Gastrocnemius medialis (tissue), 4 donors: ENCODE data around the gene PLPP2.

Experiments
- POLR2A ChIP-seq, 2 donors: fragments of 450-650 bp; IDR thresholded peaks; one replicate each; pipeline ENCODE4 v1.6.1; 2017; ENCODE audit warnings: antibody characterized with exemption in 2 of 2, mild to moderate bottlenecking in 2 of 2, moderate library complexity in 2 of 2
- TF ChIP-seq, protein P1 (sequence below), 5 experiments: fragments of 450-650 bp in 3 of 5; fragments of 200-600 bp in 2 of 5; sonication (generic) in 2 of 5; IDR thresholded peaks in 4 of 5; conservative IDR thresholded peaks in 1 of 5; 1 replicate in 4 of 5; 2 replicates in 1 of 5; pipeline ENCODE4 v1.5.1; 2016 to 2019; ENCODE audit warnings: antibody characterized with exemption in 5 of 5, mild to moderate bottlenecking in 3 of 5, moderate library complexity in 3 of 5

DNA sequence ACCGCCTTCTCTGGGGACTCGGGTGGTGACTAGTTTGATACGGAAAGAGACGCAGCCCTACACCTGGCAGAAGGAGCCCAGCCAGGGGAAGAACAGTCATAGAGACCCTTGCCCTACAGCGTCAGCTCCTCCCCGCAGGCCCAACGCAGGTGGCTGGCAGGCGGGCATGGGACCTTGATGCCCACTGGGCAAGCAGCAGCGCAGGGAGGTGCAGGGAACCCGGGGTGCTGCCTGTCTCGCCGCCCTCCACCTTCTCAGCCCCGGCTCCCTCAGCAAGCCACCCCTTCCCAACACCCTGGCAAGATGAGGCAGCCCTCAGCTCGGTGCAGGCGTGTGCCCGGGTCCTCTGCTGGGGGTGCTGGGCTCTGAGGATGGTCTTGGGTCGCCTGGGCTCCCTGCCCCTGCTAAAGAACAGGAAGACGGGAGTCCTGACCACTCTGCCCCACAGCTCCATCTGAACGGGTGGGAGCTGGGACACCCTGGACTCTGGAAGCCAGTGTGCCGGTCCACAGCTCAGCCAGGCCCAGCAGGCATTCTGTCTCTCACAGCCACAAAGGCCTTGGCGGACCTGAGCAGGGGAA lies 44.4 kb upstream of the PLPP2 start:
- TF ChIP-seq, protein P1, sequence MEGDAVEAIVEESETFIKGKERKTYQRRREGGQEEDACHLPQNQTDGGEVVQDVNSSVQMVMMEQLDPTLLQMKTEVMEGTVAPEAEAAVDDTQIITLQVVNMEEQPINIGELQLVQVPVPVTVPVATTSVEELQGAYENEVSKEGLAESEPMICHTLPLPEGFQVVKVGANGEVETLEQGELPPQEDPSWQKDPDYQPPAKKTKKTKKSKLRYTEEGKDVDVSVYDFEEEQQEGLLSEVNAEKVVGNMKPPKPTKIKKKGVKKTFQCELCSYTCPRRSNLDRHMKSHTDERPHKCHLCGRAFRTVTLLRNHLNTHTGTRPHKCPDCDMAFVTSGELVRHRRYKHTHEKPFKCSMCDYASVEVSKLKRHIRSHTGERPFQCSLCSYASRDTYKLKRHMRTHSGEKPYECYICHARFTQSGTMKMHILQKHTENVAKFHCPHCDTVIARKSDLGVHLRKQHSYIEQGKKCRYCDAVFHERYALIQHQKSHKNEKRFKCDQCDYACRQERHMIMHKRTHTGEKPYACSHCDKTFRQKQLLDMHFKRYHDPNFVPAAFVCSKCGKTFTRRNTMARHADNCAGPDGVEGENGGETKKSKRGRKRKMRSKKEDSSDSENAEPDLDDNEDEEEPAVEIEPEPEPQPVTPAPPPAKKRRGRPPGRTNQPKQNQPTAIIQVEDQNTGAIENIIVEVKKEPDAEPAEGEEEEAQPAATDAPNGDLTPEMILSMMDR (IDR thresholded peaks at IDR 0.05 in 4 of 5, conservative IDR thresholded peaks at IDR 0.05 in 1 of 5): no peak
- no peak for TF ChIP-seq POLR2A (IDR thresholded peaks at IDR 0.05)
